Measurements from ENCODE around the gene KCNK7. TPM values are rescaled to one million over a fixed set of nuclear protein-coding genes. Genes with fewer than 3 reads are reported as not detected.
A peak's percentile ranks its signal among the peaks of the same experiment; 100 is the strongest.

KCNK7 gene
- total RNA-seq, 1 experiment from 2014 or later: 0.69 TPM

DNA sequence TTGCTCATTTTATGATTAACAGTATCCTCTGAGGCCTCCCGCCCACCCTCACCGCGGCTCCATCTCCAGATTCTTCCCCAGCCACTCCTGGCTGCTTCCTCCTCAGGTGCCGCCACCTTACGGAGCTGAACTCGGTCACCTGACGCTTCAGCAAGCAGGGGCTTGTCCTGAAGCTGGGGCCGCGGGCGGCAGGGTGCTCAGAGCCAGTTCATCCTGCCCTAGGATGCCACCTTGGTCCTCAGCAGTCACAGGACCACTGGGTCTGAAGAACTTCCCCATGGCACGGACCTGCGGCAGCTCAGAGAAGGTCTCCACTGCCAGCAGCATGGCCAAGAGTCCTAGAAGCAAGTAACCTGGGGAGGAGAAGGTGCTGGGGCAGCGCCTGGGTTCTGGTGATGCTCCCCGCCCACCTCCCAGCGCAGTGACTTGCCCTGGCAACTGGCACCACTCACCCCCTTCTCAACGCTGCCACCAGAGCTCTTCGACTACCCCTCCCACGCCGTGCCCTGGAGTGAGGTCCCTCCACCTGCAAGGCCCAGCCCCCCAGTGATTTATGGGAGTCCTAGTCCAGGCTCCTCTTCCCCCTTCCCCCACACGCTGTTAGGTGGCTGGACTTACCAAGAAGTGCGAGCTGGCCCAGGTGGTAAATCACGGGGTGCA, 2.6 kb downstream of the KCNK7 start:
- CTCF ChIA-PET: interaction anchor here (0.7 to 2.5 kb wide), 4 partner anchors 21 to 196 kb away, joined by 3 to 9 read pairs (median 4); partner anchors contain the start of gene FAM89B
- POLR2A ChIA-PET: interaction anchor here (0.6 kb wide), 2 partner anchors 18 to 21 kb away, joined by 3 to 5 read pairs; no protein-coding TSS in a partner anchor
- no peak for TF ChIP-seq TCF7L2 (IDR thresholded peaks at IDR 0.05; ENCODE audit: low read depth, low read length)
- TF ChIP-seq SIN3A (IDR thresholded peaks at IDR 0.05; ENCODE audit: borderline replicate concordance, insufficient read depth, low read depth, low read length): no peak
- Histone ChIP-seq H3K9me3 (ENCODE audit: control insufficient read depth, insufficient read depth, low read depth, low read length) (no peaks in the 10 kb centered on the region), H3K27ac (ENCODE audit: low read length) (no peak overlapping the region), H3K4me3 (ENCODE audit: low read depth in 2 of 2, low read length in 2 of 2) (no peak overlapping the region), H3K27me3 (ENCODE audit: control insufficient read depth, insufficient read depth, low read length) (no peaks in the 10 kb centered on the region), H3K4me1 (ENCODE audit: control insufficient read depth, insufficient read depth, low read length) (peaks cover 19% of the 10 kb centered on the region), H3K36me3 (ENCODE audit: control insufficient read depth, insufficient read depth, low read length) (peaks cover 3% of the 10 kb centered on the region)
- ATAC-seq (no peak), DNase-seq (ENCODE audit: low read depth, low spot score) (no peak)
- BruUV-seq (replicated peaks): no TSS peak
- in situ Hi-C loops (cut with HindIII; ENCODE audit: low pct_unique_long_range_greater_than_20kb, low sequenced_read_pairs): no loop called here
- intact Hi-C loops (cut with micrococcal nuclease; ENCODE audit: unreplicated experiment): no loop called here

DNA sequence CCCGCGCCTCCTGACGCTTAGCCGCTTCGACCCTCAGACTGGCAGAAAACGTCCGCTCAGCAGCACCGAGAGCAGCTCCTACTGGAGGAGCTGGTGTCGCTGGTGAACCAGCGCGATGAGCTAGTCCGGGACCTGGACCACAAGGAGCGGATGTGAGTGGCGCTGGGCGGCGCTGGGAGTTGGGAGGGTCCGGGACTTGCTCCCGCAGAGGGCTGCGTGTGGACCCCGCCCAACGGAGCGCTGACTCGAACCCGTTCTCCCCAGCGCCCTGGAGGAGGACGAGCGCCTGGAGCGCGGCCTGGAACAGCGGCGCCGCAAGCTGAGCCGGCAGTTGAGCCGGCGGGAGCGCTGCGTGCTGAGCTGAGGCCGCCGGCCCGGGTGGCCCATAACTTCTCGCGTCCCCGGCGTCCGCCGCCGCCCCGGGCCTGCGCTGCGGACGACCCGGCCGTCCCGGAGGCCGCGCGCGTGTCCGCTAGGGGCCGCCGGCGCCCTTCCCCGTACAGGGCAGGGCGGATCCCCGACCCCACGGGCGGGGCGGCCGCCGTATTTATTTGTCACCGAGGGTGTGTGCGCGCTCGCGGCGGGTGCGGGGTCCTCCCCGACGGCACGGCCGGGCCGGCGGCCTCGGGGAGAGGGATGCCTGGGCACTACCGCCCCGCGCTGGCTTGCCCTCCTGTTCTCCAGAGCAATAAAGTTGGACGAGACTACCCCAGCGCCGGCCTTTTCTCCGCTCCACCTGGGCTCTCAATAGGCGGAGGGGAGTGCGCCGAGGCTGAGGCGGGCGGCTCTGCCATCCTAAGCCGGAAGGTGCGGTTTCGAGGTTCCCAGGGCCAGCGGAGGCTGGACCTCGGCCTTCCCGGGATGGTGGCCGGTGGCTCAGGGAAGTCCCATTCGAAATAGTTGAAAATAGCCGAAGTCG, 3.4 kb downstream of the KCNK7 start:
- H3K4me1 ChIP-seq (ENCODE audit: control insufficient read depth, insufficient read depth, low read length): peaks cover 24% of the 10 kb centered on the region
- H3K9me3 ChIP-seq (ENCODE audit: control insufficient read depth, insufficient read depth, low read depth, low read length): no peaks in the 10 kb centered on the region
- DNase-seq (ENCODE audit: low read depth, low spot score) (no peak), ATAC-seq (no peak)
- CTCF ChIA-PET: interaction anchor here (0.6 to 1.3 kb wide), 2 partner anchors 40 to 52 kb away, joined by 3 to 9 read pairs; no protein-coding TSS in a partner anchor
- no peak overlapping the region for H3K4me3 ChIP-seq (ENCODE audit: low read depth in 2 of 2, low read length in 2 of 2)
- intact Hi-C loops (cut with micrococcal nuclease; ENCODE audit: unreplicated experiment): no loop called here
- no peak overlapping the region for H3K27ac ChIP-seq (ENCODE audit: low read length)
- H3K36me3 ChIP-seq (ENCODE audit: control insufficient read depth, insufficient read depth, low read length): peaks cover 3% of the 10 kb centered on the region
- in situ Hi-C loops (cut with HindIII; ENCODE audit: low pct_unique_long_range_greater_than_20kb, low sequenced_read_pairs): no loop called here
- POLR2A ChIA-PET: interaction anchor here (0.6 kb wide), 1 partner anchor 19 kb away, joined by 5 read pairs; no protein-coding TSS in a partner anchor
- TF ChIP-seq, protein P1, sequence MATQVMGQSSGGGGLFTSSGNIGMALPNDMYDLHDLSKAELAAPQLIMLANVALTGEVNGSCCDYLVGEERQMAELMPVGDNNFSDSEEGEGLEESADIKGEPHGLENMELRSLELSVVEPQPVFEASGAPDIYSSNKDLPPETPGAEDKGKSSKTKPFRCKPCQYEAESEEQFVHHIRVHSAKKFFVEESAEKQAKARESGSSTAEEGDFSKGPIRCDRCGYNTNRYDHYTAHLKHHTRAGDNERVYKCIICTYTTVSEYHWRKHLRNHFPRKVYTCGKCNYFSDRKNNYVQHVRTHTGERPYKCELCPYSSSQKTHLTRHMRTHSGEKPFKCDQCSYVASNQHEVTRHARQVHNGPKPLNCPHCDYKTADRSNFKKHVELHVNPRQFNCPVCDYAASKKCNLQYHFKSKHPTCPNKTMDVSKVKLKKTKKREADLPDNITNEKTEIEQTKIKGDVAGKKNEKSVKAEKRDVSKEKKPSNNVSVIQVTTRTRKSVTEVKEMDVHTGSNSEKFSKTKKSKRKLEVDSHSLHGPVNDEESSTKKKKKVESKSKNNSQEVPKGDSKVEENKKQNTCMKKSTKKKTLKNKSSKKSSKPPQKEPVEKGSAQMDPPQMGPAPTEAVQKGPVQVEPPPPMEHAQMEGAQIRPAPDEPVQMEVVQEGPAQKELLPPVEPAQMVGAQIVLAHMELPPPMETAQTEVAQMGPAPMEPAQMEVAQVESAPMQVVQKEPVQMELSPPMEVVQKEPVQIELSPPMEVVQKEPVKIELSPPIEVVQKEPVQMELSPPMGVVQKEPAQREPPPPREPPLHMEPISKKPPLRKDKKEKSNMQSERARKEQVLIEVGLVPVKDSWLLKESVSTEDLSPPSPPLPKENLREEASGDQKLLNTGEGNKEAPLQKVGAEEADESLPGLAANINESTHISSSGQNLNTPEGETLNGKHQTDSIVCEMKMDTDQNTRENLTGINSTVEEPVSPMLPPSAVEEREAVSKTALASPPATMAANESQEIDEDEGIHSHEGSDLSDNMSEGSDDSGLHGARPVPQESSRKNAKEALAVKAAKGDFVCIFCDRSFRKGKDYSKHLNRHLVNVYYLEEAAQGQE (IDR thresholded peaks at IDR 0.05; ENCODE audit: insufficient read depth in 1 of 2, low read depth in 2 of 2, low read length in 1 of 2): no peak
- TF ChIP-seq TCF7L2 (IDR thresholded peaks at IDR 0.05; ENCODE audit: low read depth, low read length) (no peak), POLR2AphosphoS5 (IDR thresholded peaks at IDR 0.05; ENCODE audit: low read depth, low read length) (no peak), SIN3A (IDR thresholded peaks at IDR 0.05; ENCODE audit: borderline replicate concordance, insufficient read depth, low read depth, low read length) (no peak)
- TF ChIP-seq, protein P2, sequence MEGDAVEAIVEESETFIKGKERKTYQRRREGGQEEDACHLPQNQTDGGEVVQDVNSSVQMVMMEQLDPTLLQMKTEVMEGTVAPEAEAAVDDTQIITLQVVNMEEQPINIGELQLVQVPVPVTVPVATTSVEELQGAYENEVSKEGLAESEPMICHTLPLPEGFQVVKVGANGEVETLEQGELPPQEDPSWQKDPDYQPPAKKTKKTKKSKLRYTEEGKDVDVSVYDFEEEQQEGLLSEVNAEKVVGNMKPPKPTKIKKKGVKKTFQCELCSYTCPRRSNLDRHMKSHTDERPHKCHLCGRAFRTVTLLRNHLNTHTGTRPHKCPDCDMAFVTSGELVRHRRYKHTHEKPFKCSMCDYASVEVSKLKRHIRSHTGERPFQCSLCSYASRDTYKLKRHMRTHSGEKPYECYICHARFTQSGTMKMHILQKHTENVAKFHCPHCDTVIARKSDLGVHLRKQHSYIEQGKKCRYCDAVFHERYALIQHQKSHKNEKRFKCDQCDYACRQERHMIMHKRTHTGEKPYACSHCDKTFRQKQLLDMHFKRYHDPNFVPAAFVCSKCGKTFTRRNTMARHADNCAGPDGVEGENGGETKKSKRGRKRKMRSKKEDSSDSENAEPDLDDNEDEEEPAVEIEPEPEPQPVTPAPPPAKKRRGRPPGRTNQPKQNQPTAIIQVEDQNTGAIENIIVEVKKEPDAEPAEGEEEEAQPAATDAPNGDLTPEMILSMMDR (IDR thresholded peaks at IDR 0.05): no peak
- H3K27me3 ChIP-seq (ENCODE audit: control insufficient read depth, insufficient read depth, low read length): no peaks in the 10 kb centered on the region
- TSS peak; percentile 71 for BruUV-seq (replicated peaks)

All from Panc1 (cell line).